ENCODE results near the gene SF3A2.

Gene SF3A2

GRCh38 chr19:2247433-2248101, 10.9 kb downstream of the SF3A2 start:
- no peak for FAIRE-seq
- no peak for DNase-seq (ENCODE audit: insufficient read length, low spot score)
- TF ChIP-seq, protein P1, sequence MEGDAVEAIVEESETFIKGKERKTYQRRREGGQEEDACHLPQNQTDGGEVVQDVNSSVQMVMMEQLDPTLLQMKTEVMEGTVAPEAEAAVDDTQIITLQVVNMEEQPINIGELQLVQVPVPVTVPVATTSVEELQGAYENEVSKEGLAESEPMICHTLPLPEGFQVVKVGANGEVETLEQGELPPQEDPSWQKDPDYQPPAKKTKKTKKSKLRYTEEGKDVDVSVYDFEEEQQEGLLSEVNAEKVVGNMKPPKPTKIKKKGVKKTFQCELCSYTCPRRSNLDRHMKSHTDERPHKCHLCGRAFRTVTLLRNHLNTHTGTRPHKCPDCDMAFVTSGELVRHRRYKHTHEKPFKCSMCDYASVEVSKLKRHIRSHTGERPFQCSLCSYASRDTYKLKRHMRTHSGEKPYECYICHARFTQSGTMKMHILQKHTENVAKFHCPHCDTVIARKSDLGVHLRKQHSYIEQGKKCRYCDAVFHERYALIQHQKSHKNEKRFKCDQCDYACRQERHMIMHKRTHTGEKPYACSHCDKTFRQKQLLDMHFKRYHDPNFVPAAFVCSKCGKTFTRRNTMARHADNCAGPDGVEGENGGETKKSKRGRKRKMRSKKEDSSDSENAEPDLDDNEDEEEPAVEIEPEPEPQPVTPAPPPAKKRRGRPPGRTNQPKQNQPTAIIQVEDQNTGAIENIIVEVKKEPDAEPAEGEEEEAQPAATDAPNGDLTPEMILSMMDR (IDR thresholded peaks at IDR 0.05; ENCODE audit: insufficient read depth, missing control alignments): no peak

DNA sequence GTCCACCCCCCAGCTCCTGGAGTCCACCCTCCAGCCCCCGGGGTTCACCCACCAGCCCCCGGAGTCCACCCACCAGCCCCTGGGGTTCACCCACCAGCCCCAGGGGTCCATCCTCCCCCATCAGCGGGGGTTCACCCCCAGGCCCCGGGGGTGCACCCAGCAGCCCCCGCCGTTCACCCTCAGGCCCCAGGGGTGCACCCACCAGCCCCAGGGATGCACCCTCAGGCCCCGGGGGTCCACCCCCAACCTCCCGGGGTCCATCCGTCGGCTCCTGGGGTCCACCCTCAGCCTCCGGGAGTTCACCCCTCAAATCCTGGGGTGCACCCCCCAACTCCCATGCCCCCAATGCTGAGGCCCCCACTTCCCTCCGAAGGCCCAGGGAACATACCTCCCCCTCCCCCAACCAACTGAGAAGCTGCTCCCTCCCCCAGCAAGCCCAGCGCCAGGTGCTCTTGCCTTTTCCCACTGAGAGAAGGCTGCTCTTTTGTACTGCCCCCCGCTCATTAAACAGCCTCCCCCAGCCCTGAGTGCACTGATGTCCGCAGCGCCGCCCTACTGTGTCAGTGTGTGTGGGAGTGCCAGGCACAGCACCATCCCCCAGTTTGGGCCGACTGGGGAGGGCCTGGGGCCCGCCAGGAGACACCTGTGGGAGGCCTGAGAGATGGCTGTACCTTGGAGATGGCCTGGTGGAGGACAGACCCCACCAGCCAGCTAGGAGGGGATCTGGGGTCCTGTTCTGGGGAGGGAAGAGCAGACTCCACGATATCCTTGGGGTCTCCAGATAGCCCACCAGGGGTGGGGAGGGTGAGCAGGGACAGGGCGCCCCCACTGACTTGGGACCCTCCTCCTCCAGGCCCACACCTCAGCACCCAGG, 11.7 kb downstream of the SF3A2 start:
- TF ChIP-seq, protein P1 (IDR thresholded peaks at IDR 0.05; ENCODE audit: insufficient read depth, missing control alignments): no peak
- FAIRE-seq: no peak
- no peak for DNase-seq (ENCODE audit: insufficient read length, low spot score)

DNA sequence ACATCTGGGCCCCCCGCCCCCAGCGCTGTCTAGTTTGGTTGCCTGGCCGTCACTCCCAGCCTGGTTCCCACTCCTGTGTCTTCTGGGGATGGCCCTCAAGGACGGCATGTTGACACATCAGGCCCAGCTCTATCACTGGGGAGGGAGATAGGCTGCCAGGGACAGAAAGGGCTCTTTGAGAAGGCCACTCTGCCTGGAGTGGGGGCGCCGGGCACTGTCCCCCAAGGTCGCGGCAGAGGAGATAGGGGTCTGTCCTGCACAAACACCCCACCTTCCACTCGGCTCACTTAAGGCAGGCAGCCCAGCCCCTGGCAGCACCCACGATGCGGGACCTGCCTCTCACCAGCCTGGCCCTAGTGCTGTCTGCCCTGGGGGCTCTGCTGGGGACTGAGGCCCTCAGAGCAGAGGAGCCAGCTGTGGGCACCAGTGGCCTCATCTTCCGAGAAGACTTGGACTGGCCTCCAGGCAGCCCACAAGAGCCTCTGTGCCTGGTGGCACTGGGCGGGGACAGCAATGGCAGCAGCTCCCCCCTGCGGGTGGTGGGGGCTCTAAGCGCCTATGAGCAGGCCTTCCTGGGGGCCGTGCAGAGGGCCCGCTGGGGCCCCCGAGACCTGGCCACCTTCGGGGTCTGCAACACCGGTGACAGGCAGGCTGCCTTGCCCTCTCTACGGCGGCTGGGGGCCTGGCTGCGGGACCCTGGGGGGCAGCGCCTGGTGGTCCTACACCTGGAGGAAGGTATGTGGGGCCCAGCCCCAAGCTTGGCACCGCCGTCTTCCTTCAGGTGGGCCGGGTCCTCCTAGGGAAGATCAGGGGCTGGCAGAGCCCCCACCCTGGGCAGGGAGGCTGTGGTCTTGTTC, 12.6 kb downstream of the SF3A2 start, which contains the start of gene AMH:
Gene AMH (plus strand): TSS at position 314 of the 857 bp plus-strand sequence. CDS start 10 bp downstream, at position 324.
- DNase-seq (ENCODE audit: insufficient read length, low spot score) (no peak), FAIRE-seq (no peak)
- TF ChIP-seq, protein P1 (IDR thresholded peaks at IDR 0.05; ENCODE audit: insufficient read depth, missing control alignments): no peak

- no peak for DNase-seq (ENCODE audit: insufficient read length, low spot score)
- TF ChIP-seq, protein P1 (IDR thresholded peaks at IDR 0.05; ENCODE audit: insufficient read depth, missing control alignments): no peak
- no peak for FAIRE-seq
Observed at GRCh38 chr19:2249880-2250765, 13.5 kb downstream of the SF3A2 start.

- TF ChIP-seq, protein P1 (IDR thresholded peaks at IDR 0.05; ENCODE audit: insufficient read depth, missing control alignments): no peak
- FAIRE-seq: no peak
- no peak for DNase-seq (ENCODE audit: insufficient read length, low spot score)
Observed at GRCh38 chr19:2250766-2251105, 14.1 kb downstream of the SF3A2 start.

Measured in D721Med (cell line).